ENCODE results near the gene KIRREL3. TPM values are rescaled to one million over a fixed set of nuclear protein-coding genes. Genes with fewer than 3 reads are reported as not detected.
A peak's percentile ranks its signal among the peaks of the same experiment; 100 is the strongest.

Gene KIRREL3
- total and polyA plus RNA-seq, 4 donors: 0.02 to 0.71 (median 0.15) TPM; not detected in 1

DNA sequence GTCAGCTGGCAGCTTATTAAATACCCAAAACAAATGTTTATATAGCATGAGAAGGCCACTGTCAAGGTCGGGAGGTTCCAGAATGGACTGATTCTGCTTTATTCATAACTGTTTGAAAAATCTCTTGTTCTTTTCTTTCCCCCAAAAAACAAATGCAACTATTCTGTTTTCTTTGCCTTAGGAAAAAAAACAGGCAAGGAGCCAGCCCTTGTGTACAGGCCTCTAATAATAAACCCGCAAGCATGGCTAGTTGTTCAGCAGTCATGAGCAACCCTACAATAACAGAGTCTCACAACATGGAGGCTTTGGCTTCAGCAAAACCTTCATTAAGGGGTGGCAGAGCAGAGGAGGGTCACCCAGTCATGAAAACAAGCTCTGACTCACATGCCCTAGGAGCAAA, 191.7 kb downstream of the KIRREL3 start:
- no peak overlapping the region for H3K9ac ChIP-seq (ENCODE audit: insufficient read depth in 1 of 2, low read length in 2 of 2)
- no peak for ATAC-seq (ENCODE audit: insufficient read depth, low FRiP score)
- H3K4me1 ChIP-seq (ENCODE audit: control insufficient read depth in 5 of 5, insufficient read depth in 5 of 5, low read length in 5 of 5): peaks cover 0 to 38% (median 10%) of the 10 kb centered on the region in 5 donors
- peaks cover 0 to 3% (median 0%) of the 10 kb centered on the region in 3 donors for H3K27me3 ChIP-seq (ENCODE audit: control insufficient read depth in 3 of 3, insufficient read depth in 3 of 3, low read length in 2 of 3)
- H3K4me3 ChIP-seq: no peak overlapping the region
- DNase-seq: peak; percentile 44 to 91 (median 91)
- no peaks in the 10 kb centered on the region for H3K36me3 ChIP-seq (ENCODE audit: control insufficient read depth in 4 of 4, insufficient read depth in 4 of 4, low read length in 4 of 4)
- TF ChIP-seq, protein P1, sequence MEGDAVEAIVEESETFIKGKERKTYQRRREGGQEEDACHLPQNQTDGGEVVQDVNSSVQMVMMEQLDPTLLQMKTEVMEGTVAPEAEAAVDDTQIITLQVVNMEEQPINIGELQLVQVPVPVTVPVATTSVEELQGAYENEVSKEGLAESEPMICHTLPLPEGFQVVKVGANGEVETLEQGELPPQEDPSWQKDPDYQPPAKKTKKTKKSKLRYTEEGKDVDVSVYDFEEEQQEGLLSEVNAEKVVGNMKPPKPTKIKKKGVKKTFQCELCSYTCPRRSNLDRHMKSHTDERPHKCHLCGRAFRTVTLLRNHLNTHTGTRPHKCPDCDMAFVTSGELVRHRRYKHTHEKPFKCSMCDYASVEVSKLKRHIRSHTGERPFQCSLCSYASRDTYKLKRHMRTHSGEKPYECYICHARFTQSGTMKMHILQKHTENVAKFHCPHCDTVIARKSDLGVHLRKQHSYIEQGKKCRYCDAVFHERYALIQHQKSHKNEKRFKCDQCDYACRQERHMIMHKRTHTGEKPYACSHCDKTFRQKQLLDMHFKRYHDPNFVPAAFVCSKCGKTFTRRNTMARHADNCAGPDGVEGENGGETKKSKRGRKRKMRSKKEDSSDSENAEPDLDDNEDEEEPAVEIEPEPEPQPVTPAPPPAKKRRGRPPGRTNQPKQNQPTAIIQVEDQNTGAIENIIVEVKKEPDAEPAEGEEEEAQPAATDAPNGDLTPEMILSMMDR (IDR thresholded peaks at IDR 0.05; ENCODE audit: control extremely low read depth, extremely low read depth): no peak
- no peak overlapping the region for H3K27ac ChIP-seq (ENCODE audit: low read depth in 1 of 2, low read length in 1 of 2)
- H3K9me3 ChIP-seq (ENCODE audit: control insufficient read depth in 4 of 4, insufficient read depth in 3 of 4, low read length in 3 of 4): no peaks in the 10 kb centered on the region
- 58 to 86% methylated on average over 2 of the region's 2 CpGs for WGBS, 2 donors

DNA sequence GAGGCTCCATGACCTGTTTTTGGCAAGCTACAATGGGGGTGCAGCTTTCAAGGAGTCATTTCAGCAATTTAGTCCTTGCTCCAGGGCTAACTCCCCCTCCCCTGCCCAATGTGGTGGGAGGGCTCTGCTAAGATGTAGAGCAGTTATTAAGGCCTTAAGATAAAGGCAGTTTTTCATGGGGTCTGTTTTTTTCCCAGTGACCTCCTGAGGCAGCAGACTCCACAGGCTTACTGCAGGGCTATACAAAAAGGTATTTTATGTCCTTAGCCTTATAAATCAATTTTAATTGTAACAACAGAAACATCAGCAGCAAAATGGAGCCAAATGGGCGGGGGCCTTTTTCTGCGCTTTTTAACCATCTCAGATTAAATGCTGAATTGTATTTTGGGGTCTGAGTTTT, 192.3 kb downstream of the KIRREL3 start:
- no peak for DNase-seq
- no peak for ATAC-seq (ENCODE audit: insufficient read depth, low FRiP score)
- WGBS, 2 donors: 46 to 67% methylated on average over 2 of the region's 2 CpGs
- Histone ChIP-seq H3K9ac (ENCODE audit: insufficient read depth in 1 of 2, low read length in 2 of 2) (no peak overlapping the region), H3K27ac (ENCODE audit: low read depth in 1 of 2, low read length in 1 of 2) (no peak overlapping the region), H3K36me3 (ENCODE audit: control insufficient read depth in 4 of 4, insufficient read depth in 4 of 4, low read length in 4 of 4) (no peaks in the 10 kb centered on the region), H3K27me3 (ENCODE audit: control insufficient read depth in 3 of 3, insufficient read depth in 3 of 3, low read length in 2 of 3) (peaks cover 0 to 3% (median 0%) of the 10 kb centered on the region in 3 donors), H3K9me3 (ENCODE audit: control insufficient read depth in 4 of 4, insufficient read depth in 3 of 4, low read length in 3 of 4) (no peaks in the 10 kb centered on the region), H3K4me3 (no peak overlapping the region), H3K4me1 (ENCODE audit: control insufficient read depth in 5 of 5, insufficient read depth in 5 of 5, low read length in 5 of 5) (peaks cover 0 to 38% (median 10%) of the 10 kb centered on the region in 5 donors)
- TF ChIP-seq, protein P1 (IDR thresholded peaks at IDR 0.05; ENCODE audit: control extremely low read depth, extremely low read depth): no peak

DNA sequence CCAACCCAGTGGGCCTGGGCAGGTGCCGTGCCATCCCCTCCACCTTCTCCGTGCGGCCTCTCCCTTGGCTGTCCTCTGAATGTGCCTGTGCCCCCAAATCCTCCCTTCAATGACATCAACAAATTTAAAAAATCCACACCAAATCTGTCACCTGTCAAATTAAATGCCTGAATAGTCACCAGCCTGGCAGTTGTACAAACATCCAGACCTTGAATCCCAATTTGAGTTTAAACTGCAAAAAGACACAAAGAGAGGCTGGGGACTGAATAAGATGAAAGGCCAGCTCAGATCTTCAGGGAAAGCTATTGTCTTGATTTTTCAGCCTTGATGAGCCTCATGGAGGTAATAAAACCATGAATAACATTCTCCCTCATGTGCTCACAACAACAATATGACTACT, 194.7 kb downstream of the KIRREL3 start:
- ATAC-seq (ENCODE audit: insufficient read depth, low FRiP score) (no peak), DNase-seq (no peak)
- WGBS, 2 donors: 95 to 100% methylated on average over 3 of the region's 3 CpGs
- Histone ChIP-seq H3K4me1 (ENCODE audit: control insufficient read depth in 5 of 5, insufficient read depth in 5 of 5, low read length in 5 of 5) (peaks cover 0 to 33% (median 10%) of the 10 kb centered on the region in 5 donors), H3K36me3 (ENCODE audit: control insufficient read depth in 4 of 4, insufficient read depth in 4 of 4, low read length in 4 of 4) (no peaks in the 10 kb centered on the region), H3K9ac (ENCODE audit: insufficient read depth in 1 of 2, low read length in 2 of 2) (no peak overlapping the region), H3K27ac (ENCODE audit: low read depth in 1 of 2, low read length in 1 of 2) (no peak overlapping the region), H3K4me3 (no peak overlapping the region), H3K9me3 (ENCODE audit: control insufficient read depth in 4 of 4, insufficient read depth in 3 of 4, low read length in 3 of 4) (no peaks in the 10 kb centered on the region), H3K27me3 (ENCODE audit: control insufficient read depth in 3 of 3, insufficient read depth in 3 of 3, low read length in 2 of 3) (peaks cover 0 to 3% (median 0%) of the 10 kb centered on the region in 3 donors)
- TF ChIP-seq, protein P1 (IDR thresholded peaks at IDR 0.05; ENCODE audit: control extremely low read depth, extremely low read depth): no peak

DNA sequence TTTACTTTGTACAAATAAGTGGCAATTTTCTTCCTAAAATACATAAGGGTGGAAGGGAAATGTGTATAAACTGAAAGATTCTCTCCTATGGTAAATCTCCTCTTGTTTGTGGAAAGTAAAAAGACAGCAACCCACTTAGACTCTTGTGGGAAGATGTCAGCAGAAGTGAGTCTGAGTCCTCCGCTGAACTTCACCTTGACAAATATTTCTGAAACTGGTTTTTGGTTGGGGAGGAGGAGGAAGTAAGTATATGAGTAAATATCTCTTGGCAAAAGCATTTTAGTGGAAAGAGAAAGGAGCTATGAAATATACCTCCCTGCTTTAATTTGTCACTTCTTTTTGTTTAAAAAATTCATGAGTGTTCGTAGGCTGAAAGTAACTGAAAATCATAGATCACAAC, 196.2 kb downstream of the KIRREL3 start:
- Histone ChIP-seq H3K4me3 (no peak overlapping the region), H3K27ac (ENCODE audit: low read depth in 1 of 2, low read length in 1 of 2) (no peak overlapping the region), H3K9me3 (ENCODE audit: control insufficient read depth in 4 of 4, insufficient read depth in 3 of 4, low read length in 3 of 4) (no peaks in the 10 kb centered on the region), H3K9ac (ENCODE audit: insufficient read depth in 1 of 2, low read length in 2 of 2) (no peak overlapping the region), H3K36me3 (ENCODE audit: control insufficient read depth in 4 of 4, insufficient read depth in 4 of 4, low read length in 4 of 4) (no peaks in the 10 kb centered on the region), H3K27me3 (ENCODE audit: control insufficient read depth in 3 of 3, insufficient read depth in 3 of 3, low read length in 2 of 3) (peaks cover 0 to 3% (median 0%) of the 10 kb centered on the region in 3 donors), H3K4me1 (ENCODE audit: control insufficient read depth in 5 of 5, insufficient read depth in 5 of 5, low read length in 5 of 5) (peaks cover 0 to 18% (median under 1%) of the 10 kb centered on the region in 5 donors)
- 67 to 84% methylated on average over 2 of the region's 2 CpGs for WGBS, 2 donors
- DNase-seq (no peak), ATAC-seq (ENCODE audit: insufficient read depth, low FRiP score) (no peak)
- TF ChIP-seq, protein P1 (IDR thresholded peaks at IDR 0.05; ENCODE audit: control extremely low read depth, extremely low read depth): no peak
